Esophagus squamous epithelium (tissue), 5 donors: ENCODE results near the gene DDAH1. TPM values are rescaled to one million over a fixed set of nuclear protein-coding genes. Genes with fewer than 3 reads are reported as not detected.

Experiments
- DNase-seq: peaks from one replicate; lab custom pipeline; 2025; lab: John Stamatoyannopoulos, UW
- H3K27ac ChIP-seq, 4 donors: fragments of 200-600 bp; sonication (generic); one replicate each; pipeline ENCODE4 v1.5.1; 2016 to 2019; ENCODE audit warnings: mild to moderate bottlenecking in 1 of 4
- H3K27me3 ChIP-seq, 4 donors: fragments of 200-600 bp; sonication (generic); 1 replicate in 3 of 4; 2 replicates in 1 of 4; pipeline versions ENCODE4 v1.5.1 to v1.6.0; 2017 to 2021; ENCODE audit warnings: antibody characterized with exemption in 1 of 4
- H3K36me3 ChIP-seq, 3 donors: fragments of 200-600 bp; sonication (generic); one replicate each; pipeline ENCODE4 v1.5.1; 2016 to 2019
- H3K4me1 ChIP-seq, 3 donors: fragments of 200-600 bp; sonication (generic); one replicate each; pipeline ENCODE4 v1.5.1; 2017 to 2019
- H3K4me3 ChIP-seq, 4 donors: fragments of 200-600 bp; sonication (generic); 1 replicate in 3 of 4; 2 replicates in 1 of 4; pipeline ENCODE4 v1.5.1; 2016 to 2019; ENCODE audit warnings: mild to moderate bottlenecking in 2 of 4, moderate library complexity in 1 of 4
- H3K9me3 ChIP-seq, 3 donors: fragments of 200-600 bp; sonication (generic); one replicate each; pipeline ENCODE4 v1.5.1; 2016 to 2019
- POLR2A ChIP-seq, 4 donors: fragments of 450-650 bp; IDR thresholded peaks; one replicate each; pipeline ENCODE4 v1.6.1; 2017; ENCODE audit warnings: antibody characterized with exemption in 4 of 4, mild to moderate bottlenecking in 4 of 4, moderate library complexity in 3 of 4
- WGBS, 2 donors: methylation state at CpG; one replicate each; pipeline ENCODE4 v1.1.5; 2018; 5-methylcytosine and 5-hydroxymethylcytosine counted together
- intact Hi-C: fragments of 100-400 bp; cut with DNase I; formaldehyde crosslinking; loops from one replicate; pipeline ENCODE4 v1.15.0; 2022
- total RNA-seq, 4 donors: library from RNA; depleted of rRNA; stranded (reverse); fragments of >200 nt; gene quantifications; one replicate each; pipeline ENCODE4 v1.1.0, GENCODE V29; 2016
- TF ChIP-seq, protein P1 (sequence below), 6 experiments: fragments of 450-650 bp in 4 of 6; fragments of 200-600 bp in 2 of 6; sonication (generic) in 2 of 6; IDR thresholded peaks; one replicate each; pipeline ENCODE4 v1.5.1; 2016 to 2019; ENCODE audit warnings: antibody characterized with exemption in 6 of 6, mild to moderate bottlenecking in 4 of 6, moderate library complexity in 4 of 6
- donor health status: DM: yes; HTN: yes; CAD: no.

DDAH1 gene
- total RNA-seq, 4 donors from 2014 or later, result 6.1 to 13.8 (median 11.5) TPM

DNA sequence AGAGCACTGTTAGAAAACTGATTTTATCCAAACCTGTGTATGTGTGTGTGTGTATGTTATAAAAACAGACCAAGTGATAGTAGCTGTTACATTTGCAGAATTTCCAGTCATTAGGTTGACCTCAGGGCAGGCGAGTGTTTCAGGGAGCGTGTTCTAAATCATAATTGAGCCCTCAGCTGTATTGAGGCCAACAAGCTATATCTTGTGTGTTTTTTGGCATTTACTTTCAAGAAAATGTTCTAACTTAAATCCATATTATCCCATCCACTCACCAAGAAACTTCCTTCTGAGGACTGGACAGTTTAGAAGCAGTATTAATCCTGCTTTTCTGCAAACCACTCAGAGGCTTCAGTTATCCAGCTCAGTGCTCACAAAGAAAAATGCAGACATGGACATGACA, 12.0 kb downstream of the DDAH1 start:
- no peaks in the 10 kb centered on the region for H3K27me3 ChIP-seq
- intact Hi-C loops, result no loop called here
- no peak for TF ChIP-seq POLR2A (IDR thresholded peaks at IDR 0.05)
- TF ChIP-seq, protein P1, sequence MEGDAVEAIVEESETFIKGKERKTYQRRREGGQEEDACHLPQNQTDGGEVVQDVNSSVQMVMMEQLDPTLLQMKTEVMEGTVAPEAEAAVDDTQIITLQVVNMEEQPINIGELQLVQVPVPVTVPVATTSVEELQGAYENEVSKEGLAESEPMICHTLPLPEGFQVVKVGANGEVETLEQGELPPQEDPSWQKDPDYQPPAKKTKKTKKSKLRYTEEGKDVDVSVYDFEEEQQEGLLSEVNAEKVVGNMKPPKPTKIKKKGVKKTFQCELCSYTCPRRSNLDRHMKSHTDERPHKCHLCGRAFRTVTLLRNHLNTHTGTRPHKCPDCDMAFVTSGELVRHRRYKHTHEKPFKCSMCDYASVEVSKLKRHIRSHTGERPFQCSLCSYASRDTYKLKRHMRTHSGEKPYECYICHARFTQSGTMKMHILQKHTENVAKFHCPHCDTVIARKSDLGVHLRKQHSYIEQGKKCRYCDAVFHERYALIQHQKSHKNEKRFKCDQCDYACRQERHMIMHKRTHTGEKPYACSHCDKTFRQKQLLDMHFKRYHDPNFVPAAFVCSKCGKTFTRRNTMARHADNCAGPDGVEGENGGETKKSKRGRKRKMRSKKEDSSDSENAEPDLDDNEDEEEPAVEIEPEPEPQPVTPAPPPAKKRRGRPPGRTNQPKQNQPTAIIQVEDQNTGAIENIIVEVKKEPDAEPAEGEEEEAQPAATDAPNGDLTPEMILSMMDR (IDR thresholded peaks at IDR 0.05), result no peak
- H3K4me1 ChIP-seq, result peaks cover 0 to 18% (median 5%) of the 10 kb centered on the region in 3 donors
- 43 to 47% methylated on average over 2 of the region's 2 CpGs for WGBS, 2 donors
- peak overlapping the region in 1 of 4 donors; percentile 23 for H3K27ac ChIP-seq
- no peaks in the 10 kb centered on the region for H3K9me3 ChIP-seq
- H3K4me3 ChIP-seq, result no peak overlapping the region
- DNase-seq, result no peak
- no peaks in the 10 kb centered on the region for H3K36me3 ChIP-seq

DNA sequence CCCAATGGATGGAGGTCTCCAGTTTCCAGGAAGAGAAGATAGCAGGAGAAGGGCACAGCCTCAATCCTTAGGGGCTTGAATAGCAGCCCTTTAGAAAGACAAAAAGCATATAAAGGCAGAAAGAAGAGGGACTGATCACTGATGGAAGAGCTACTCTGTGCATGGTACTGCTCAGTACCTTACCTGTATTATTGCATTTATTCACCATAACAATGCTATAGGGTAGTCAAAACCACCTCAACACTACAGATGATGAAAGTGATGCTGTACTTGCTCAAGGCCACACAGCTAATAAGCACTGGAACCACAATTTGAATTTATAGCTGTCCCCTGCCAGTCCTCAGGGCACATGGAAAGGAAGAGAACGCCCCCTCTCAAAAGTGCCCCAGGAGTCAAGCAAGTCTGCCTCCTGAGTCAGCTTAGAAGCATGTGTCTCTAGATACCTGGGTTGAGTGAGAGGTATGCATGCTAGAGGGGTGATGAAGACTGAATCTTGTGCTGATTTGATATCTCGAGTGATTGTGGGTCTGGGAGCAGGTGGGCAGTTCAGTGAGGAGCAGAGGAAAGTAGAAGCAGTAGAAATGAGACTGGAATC, 13.6 kb downstream of the DDAH1 start:
- 76 to 84% methylated on average over 2 of the region's 2 CpGs for WGBS, 2 donors
- intact Hi-C loops, result no loop called here
- no peak overlapping the region for H3K27ac ChIP-seq
- no peak for DNase-seq
- no peak for TF ChIP-seq POLR2A (IDR thresholded peaks at IDR 0.05)
- TF ChIP-seq, protein P1 (IDR thresholded peaks at IDR 0.05), result no peak
- no peak overlapping the region for H3K4me3 ChIP-seq
- H3K27me3 ChIP-seq, result no peaks in the 10 kb centered on the region
- no peaks in the 10 kb centered on the region for H3K9me3 ChIP-seq
- peaks cover 0 to 18% (median 7%) of the 10 kb centered on the region in 3 donors for H3K4me1 ChIP-seq
- no peaks in the 10 kb centered on the region for H3K36me3 ChIP-seq

DNA sequence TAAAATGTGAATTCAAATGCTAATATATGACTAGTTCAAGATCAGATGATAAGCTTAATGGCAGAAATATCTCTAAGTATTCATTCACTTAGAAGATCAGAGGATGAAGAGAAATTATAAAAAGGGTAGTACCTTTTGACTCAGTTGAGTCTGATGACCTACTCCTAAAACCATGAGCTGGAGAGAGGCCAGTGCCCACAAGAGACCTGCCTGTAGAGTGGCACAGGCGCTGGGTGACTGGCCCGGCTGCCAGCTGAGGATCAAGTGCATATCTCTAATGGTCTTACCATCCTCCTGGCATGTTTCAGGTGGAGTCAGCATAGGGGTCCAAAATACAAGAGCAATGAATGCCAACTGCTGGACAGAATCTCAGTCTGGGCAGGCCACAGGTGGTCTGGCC, 14.1 kb downstream of the DDAH1 start:
- intact Hi-C loops, result no loop called here
- Histone ChIP-seq H3K27ac (no peak overlapping the region), H3K4me1 (peaks cover 0 to 18% (median 7%) of the 10 kb centered on the region in 3 donors), H3K4me3 (no peak overlapping the region), H3K36me3 (no peaks in the 10 kb centered on the region), H3K27me3 (no peaks in the 10 kb centered on the region), H3K9me3 (no peaks in the 10 kb centered on the region)
- DNase-seq, result no peak
- 86 to 95% methylated on average over 2 of the region's 2 CpGs for WGBS, 2 donors
- TF ChIP-seq, protein P1 (IDR thresholded peaks at IDR 0.05), result no peak
- no peak for TF ChIP-seq POLR2A (IDR thresholded peaks at IDR 0.05)

DNA sequence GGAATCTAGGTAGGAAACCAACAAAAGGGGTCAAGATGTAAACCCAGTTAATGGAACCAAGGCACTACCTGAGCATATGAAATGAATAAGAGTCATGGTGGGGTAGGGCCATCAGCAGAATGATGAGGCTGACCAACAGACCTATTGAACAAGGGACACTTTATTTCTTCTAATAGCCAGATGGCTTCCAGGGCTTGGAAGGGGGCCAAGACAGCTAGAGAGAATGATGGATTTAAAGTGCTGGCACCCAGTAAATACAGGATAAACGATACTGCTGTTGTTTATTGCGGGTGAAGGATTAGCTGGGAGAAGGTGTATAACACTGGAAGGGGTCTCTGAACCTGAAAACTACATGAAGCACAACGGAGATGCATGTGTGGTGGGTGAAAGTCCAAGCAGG, 15.6 kb downstream of the DDAH1 start:
- Histone ChIP-seq H3K27me3 (no peaks in the 10 kb centered on the region), H3K4me1 (peaks cover 0 to 18% (median 7%) of the 10 kb centered on the region in 3 donors), H3K36me3 (no peaks in the 10 kb centered on the region), H3K27ac (no peak overlapping the region), H3K4me3 (no peak overlapping the region), H3K9me3 (no peaks in the 10 kb centered on the region)
- intact Hi-C loops, result no loop called here
- TF ChIP-seq, protein P1 (IDR thresholded peaks at IDR 0.05), result no peak
- TF ChIP-seq POLR2A (IDR thresholded peaks at IDR 0.05), result no peak
- 59 to 68% methylated on average over 3 of the region's 3 CpGs for WGBS, 2 donors
- DNase-seq, result no peak

DNA sequence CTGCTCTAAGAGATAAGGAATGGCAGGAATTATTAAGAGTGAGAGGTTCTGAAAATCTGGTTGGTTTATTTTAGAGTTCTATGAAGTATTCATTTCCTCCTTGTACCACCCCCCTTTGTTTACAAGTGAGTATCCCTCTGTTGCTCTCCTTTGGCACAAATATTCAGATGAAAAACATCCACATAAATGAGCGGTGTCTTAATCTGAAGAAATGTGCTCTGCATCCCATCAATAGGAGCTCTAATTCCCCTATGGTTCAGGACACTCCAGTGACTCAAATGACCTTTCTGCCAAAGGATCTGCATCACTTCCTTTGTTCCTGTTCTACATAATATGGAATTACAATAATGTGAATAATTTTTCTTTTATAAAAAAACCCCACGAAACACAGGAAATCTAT, 16.6 kb downstream of the DDAH1 start:
- TF ChIP-seq POLR2A (IDR thresholded peaks at IDR 0.05), result no peak
- TF ChIP-seq, protein P1 (IDR thresholded peaks at IDR 0.05), result no peak
- Histone ChIP-seq H3K36me3 (no peaks in the 10 kb centered on the region), H3K27me3 (no peaks in the 10 kb centered on the region), H3K9me3 (no peaks in the 10 kb centered on the region), H3K27ac (peak overlapping the region in 2 of 4 donors; percentile 1 to 69), H3K4me1 (peaks cover 0 to 11% (median 5%) of the 10 kb centered on the region in 3 donors), H3K4me3 (no peak overlapping the region)
- whole genome bisulfite sequencing, 2 donors, result 53 to 75% methylated on average over 2 of the region's 2 CpGs
- intact Hi-C loops, result no loop called here
- no peak for DNase-seq
